Peyer's patch (tissue), 4 donors: ENCODE data around the gene HNRNPLL.

Experiments
- POLR2A ChIP-seq, 2 donors: fragments of 450-650 bp; IDR thresholded peaks; one replicate each; pipeline ENCODE4 v1.5.1; 2017; ENCODE audit warnings: antibody characterized with exemption in 2 of 2, mild to moderate bottlenecking in 2 of 2, moderate library complexity in 2 of 2
- TF ChIP-seq, protein P1 (sequence below), 6 experiments: fragments of 450-650 bp in 4 of 6; fragments of 200-600 bp in 2 of 6; sonication (generic) in 1 of 6; IDR thresholded peaks; one replicate each; pipeline ENCODE4 v1.5.1; 2017 to 2019; ENCODE audit warnings: antibody characterized with exemption in 6 of 6, mild to moderate bottlenecking in 3 of 6, moderate library complexity in 1 of 6

DNA sequence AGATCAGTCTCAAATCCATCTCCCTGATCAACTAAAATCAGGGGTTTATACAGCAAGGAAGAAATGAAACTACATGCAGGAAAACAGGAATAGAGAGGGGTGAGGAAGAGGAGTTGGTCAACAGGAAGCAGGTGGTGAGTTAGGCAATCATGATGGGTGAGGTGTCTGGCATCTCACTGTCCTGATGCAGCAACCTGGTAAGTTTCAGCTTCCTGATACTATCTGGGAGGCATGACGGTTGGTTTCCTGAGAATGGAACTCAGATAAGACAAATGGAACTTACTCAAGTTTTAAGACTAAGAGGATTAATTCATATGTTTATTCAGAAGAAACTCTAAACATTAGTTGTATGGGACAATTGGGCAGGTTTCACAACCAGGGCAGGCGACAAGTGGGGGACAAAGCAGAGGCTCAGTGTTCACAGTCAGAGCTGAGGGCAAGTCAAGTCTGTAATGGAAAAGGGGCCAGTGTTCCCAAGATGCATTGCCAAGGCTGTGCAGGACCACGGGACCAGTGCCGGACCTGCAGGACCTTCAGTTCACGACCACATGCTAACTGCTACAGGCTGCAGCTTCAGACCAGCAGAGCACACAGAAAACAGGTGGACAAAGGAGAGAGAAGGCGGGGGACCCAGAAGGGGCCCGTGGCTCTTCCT lies 45.5 kb upstream of the HNRNPLL start:
- TF ChIP-seq, protein P1, sequence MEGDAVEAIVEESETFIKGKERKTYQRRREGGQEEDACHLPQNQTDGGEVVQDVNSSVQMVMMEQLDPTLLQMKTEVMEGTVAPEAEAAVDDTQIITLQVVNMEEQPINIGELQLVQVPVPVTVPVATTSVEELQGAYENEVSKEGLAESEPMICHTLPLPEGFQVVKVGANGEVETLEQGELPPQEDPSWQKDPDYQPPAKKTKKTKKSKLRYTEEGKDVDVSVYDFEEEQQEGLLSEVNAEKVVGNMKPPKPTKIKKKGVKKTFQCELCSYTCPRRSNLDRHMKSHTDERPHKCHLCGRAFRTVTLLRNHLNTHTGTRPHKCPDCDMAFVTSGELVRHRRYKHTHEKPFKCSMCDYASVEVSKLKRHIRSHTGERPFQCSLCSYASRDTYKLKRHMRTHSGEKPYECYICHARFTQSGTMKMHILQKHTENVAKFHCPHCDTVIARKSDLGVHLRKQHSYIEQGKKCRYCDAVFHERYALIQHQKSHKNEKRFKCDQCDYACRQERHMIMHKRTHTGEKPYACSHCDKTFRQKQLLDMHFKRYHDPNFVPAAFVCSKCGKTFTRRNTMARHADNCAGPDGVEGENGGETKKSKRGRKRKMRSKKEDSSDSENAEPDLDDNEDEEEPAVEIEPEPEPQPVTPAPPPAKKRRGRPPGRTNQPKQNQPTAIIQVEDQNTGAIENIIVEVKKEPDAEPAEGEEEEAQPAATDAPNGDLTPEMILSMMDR (IDR thresholded peaks at IDR 0.05), result no peak
- no peak for TF ChIP-seq POLR2A (IDR thresholded peaks at IDR 0.05)
